ENCODE measurements around the gene POU1F1.

POU1F1 gene

DNA sequence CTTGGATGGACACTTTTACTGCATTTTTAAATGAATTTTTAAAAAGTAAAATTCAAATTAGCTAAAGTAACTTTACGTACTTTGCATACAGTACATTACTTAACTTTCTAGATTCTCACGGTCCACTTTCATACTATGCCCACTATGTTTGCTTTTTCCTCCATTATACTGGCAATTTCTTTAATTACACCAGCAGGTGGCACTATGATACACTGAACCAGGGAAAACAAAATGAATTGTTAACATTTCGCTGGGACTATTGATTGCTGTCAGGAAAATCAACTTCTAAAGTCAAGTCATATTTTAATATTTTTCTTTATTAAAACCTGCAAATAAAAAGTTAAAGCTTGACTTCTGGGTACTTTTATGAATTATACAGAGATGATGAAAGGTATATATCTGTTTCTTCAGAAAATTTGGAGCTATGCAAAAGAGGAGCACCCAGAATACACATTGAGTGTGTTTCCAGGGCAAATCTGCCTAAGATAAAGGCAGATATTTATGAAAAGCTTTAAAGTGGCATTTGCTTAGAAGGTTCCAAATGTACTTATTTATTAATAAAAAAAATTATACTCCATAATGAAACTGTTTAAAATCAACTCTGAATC, 21.8 kb upstream of the POU1F1 start:
- H4K8ac ChIP-seq (ENCODE audit: low read depth, low read length), result no peak overlapping the region
- H3K27ac ChIP-seq (ENCODE audit: low read depth, low read length), result no peak overlapping the region
- no peak overlapping the region for H3K23ac ChIP-seq (ENCODE audit: low read length)
- no peaks in the 10 kb centered on the region for H3K79me2 ChIP-seq (ENCODE audit: control insufficient read depth, insufficient read depth, low read length)
- H3K4me3 ChIP-seq (ENCODE audit: low read length), result no peak overlapping the region
- H3K36me3 ChIP-seq (ENCODE audit: control insufficient read depth, insufficient read depth, low read length), result no peaks in the 10 kb centered on the region
- no peak overlapping the region for H2BK120ac ChIP-seq (ENCODE audit: low read depth, low read length)
- H3K56ac ChIP-seq (ENCODE audit: low read length), result no peak overlapping the region
- no peak overlapping the region for H3K9ac ChIP-seq (ENCODE audit: low read length)
- no peak overlapping the region for H2BK5ac ChIP-seq (ENCODE audit: low read length)
- peak; percentile 47 for DNase-seq
- H2AK5ac ChIP-seq (ENCODE audit: low read length), result no peak overlapping the region
- no CpG with 5 or more reads among the region's 3 CpGs for WGBS (ENCODE audit: extremely low coverage, insufficient coverage, low lambda C conversion rate)
- H3K18ac ChIP-seq (ENCODE audit: low read length), result no peak overlapping the region
- H3K4me2 ChIP-seq (ENCODE audit: low read length), result no peak overlapping the region
- no peaks in the 10 kb centered on the region for H3K27me3 ChIP-seq (ENCODE audit: insufficient read depth, low read length, poor library complexity)
- no peaks in the 10 kb centered on the region for H3K4me1 ChIP-seq (ENCODE audit: control insufficient read depth, low read depth, low read length)
- H4K5ac ChIP-seq (ENCODE audit: low read length), result no peak overlapping the region
- H2BK15ac ChIP-seq (replicated peaks; ENCODE audit: low read depth), result no peak overlapping the region
- no peaks in the 10 kb centered on the region for H3K79me1 ChIP-seq (ENCODE audit: low read length)
- no peak overlapping the region for H3K4ac ChIP-seq (ENCODE audit: low read depth, low read length)

- Histone ChIP-seq H3K79me2 (ENCODE audit: control insufficient read depth, insufficient read depth, low read length) (no peaks in the 10 kb centered on the region), H2AK5ac (ENCODE audit: low read length) (no peak overlapping the region), H3K23ac (ENCODE audit: low read length) (no peak overlapping the region), H3K4ac (ENCODE audit: low read depth, low read length) (no peak overlapping the region), H3K4me3 (ENCODE audit: low read length) (no peak overlapping the region), H3K56ac (ENCODE audit: low read length) (no peak overlapping the region), H2BK15ac (replicated peaks; ENCODE audit: low read depth) (no peak overlapping the region), H3K27me3 (ENCODE audit: insufficient read depth, low read length, poor library complexity) (no peaks in the 10 kb centered on the region), H3K9ac (ENCODE audit: low read length) (no peak overlapping the region), H4K5ac (ENCODE audit: low read length) (no peak overlapping the region), H2BK120ac (ENCODE audit: low read depth, low read length) (no peak overlapping the region), H3K36me3 (ENCODE audit: control insufficient read depth, insufficient read depth, low read length) (no peaks in the 10 kb centered on the region), H3K18ac (ENCODE audit: low read length) (no peak overlapping the region), H2BK5ac (ENCODE audit: low read length) (no peak overlapping the region), H3K79me1 (ENCODE audit: low read length) (no peaks in the 10 kb centered on the region), H3K27ac (ENCODE audit: low read depth, low read length) (no peak overlapping the region), H3K4me2 (ENCODE audit: low read length) (no peak overlapping the region), H4K8ac (ENCODE audit: low read depth, low read length) (no peak overlapping the region), H3K4me1 (ENCODE audit: control insufficient read depth, low read depth, low read length) (no peaks in the 10 kb centered on the region)
- no CpG with 5 or more reads among the region's 8 CpGs for WGBS (ENCODE audit: extremely low coverage, insufficient coverage, low lambda C conversion rate)
- DNase-seq, result no peak
These were observed 12.1 kb upstream of the POU1F1 start for GRCh38 chr3:87288446-87288845.

GRCh38 chr3:87287011-87287410, 10.6 kb upstream of the POU1F1 start:
- H3K4me3 ChIP-seq (ENCODE audit: low read length), result no peak overlapping the region
- H3K18ac ChIP-seq (ENCODE audit: low read length), result no peak overlapping the region
- no peak overlapping the region for H3K4ac ChIP-seq (ENCODE audit: low read depth, low read length)
- no peaks in the 10 kb centered on the region for H3K79me1 ChIP-seq (ENCODE audit: low read length)
- H3K9ac ChIP-seq (ENCODE audit: low read length), result no peak overlapping the region
- H3K23ac ChIP-seq (ENCODE audit: low read length), result no peak overlapping the region
- no peak for DNase-seq
- no peak overlapping the region for H4K5ac ChIP-seq (ENCODE audit: low read length)
- WGBS (ENCODE audit: extremely low coverage, insufficient coverage, low lambda C conversion rate), result no CpG with 5 or more reads among the region's 1 CpG
- H3K27me3 ChIP-seq (ENCODE audit: insufficient read depth, low read length, poor library complexity), result no peaks in the 10 kb centered on the region
- no peak overlapping the region for H3K27ac ChIP-seq (ENCODE audit: low read depth, low read length)
- H3K79me2 ChIP-seq (ENCODE audit: control insufficient read depth, insufficient read depth, low read length), result no peaks in the 10 kb centered on the region
- no peak overlapping the region for H2BK5ac ChIP-seq (ENCODE audit: low read length)
- no peak overlapping the region for H3K4me2 ChIP-seq (ENCODE audit: low read length)
- H3K36me3 ChIP-seq (ENCODE audit: control insufficient read depth, insufficient read depth, low read length), result no peaks in the 10 kb centered on the region
- no peak overlapping the region for H2AK5ac ChIP-seq (ENCODE audit: low read length)
- no peak overlapping the region for H2BK120ac ChIP-seq (ENCODE audit: low read depth, low read length)
- H2BK15ac ChIP-seq (replicated peaks; ENCODE audit: low read depth), result no peak overlapping the region
- no peak overlapping the region for H3K56ac ChIP-seq (ENCODE audit: low read length)
- H3K4me1 ChIP-seq (ENCODE audit: control insufficient read depth, low read depth, low read length), result no peaks in the 10 kb centered on the region
- no peak overlapping the region for H4K8ac ChIP-seq (ENCODE audit: low read depth, low read length)

- H3K27me3 ChIP-seq (ENCODE audit: insufficient read depth, low read length, poor library complexity), result no peaks in the 10 kb centered on the region
- WGBS (ENCODE audit: extremely low coverage, insufficient coverage, low lambda C conversion rate), result no CpG with 5 or more reads among the region's 4 CpGs
These were observed 3.6 kb downstream of the POU1F1 start for GRCh38 chr3:87272718-87273341.

GRCh38 chr3:87270908-87271700, 5.3 kb downstream of the POU1F1 start:
- Histone ChIP-seq H3K18ac (ENCODE audit: low read length) (no peak overlapping the region), H3K79me2 (ENCODE audit: control insufficient read depth, insufficient read depth, low read length) (no peaks in the 10 kb centered on the region), H3K4me2 (ENCODE audit: low read length) (no peak overlapping the region), H3K56ac (ENCODE audit: low read length) (no peak overlapping the region), H3K27ac (ENCODE audit: low read depth, low read length) (no peak overlapping the region), H3K23ac (ENCODE audit: low read length) (no peak overlapping the region), H3K79me1 (ENCODE audit: low read length) (no peaks in the 10 kb centered on the region), H2BK120ac (ENCODE audit: low read depth, low read length) (no peak overlapping the region), H3K9ac (ENCODE audit: low read length) (no peak overlapping the region), H4K5ac (ENCODE audit: low read length) (no peak overlapping the region), H2BK5ac (ENCODE audit: low read length) (no peak overlapping the region), H2BK15ac (replicated peaks; ENCODE audit: low read depth) (no peak overlapping the region), H3K36me3 (ENCODE audit: control insufficient read depth, insufficient read depth, low read length) (no peaks in the 10 kb centered on the region), H3K4me1 (ENCODE audit: control insufficient read depth, low read depth, low read length) (no peaks in the 10 kb centered on the region), H2AK5ac (ENCODE audit: low read length) (no peak overlapping the region), H3K27me3 (ENCODE audit: insufficient read depth, low read length, poor library complexity) (no peaks in the 10 kb centered on the region), H3K4me3 (ENCODE audit: low read length) (no peak overlapping the region), H3K4ac (ENCODE audit: low read depth, low read length) (no peak overlapping the region), H4K8ac (ENCODE audit: low read depth, low read length) (no peak overlapping the region)
- DNase-seq, result no peak
- no CpG with 5 or more reads among the region's 4 CpGs for WGBS (ENCODE audit: extremely low coverage, insufficient coverage, low lambda C conversion rate)

More at GRCh38 chr3:87272718-87273341, 3.6 kb downstream of the POU1F1 start:
- H3K79me2 ChIP-seq (ENCODE audit: control insufficient read depth, insufficient read depth, low read length), result no peaks in the 10 kb centered on the region
- H3K27ac ChIP-seq (ENCODE audit: low read depth, low read length), result no peak overlapping the region
- H3K23ac ChIP-seq (ENCODE audit: low read length), result no peak overlapping the region
- no peak overlapping the region for H4K5ac ChIP-seq (ENCODE audit: low read length)
- H3K4me2 ChIP-seq (ENCODE audit: low read length), result no peak overlapping the region
- H3K4me3 ChIP-seq (ENCODE audit: low read length), result no peak overlapping the region
- H2AK5ac ChIP-seq (ENCODE audit: low read length), result no peak overlapping the region
- H2BK5ac ChIP-seq (ENCODE audit: low read length), result no peak overlapping the region
- H3K9ac ChIP-seq (ENCODE audit: low read length), result no peak overlapping the region
- H3K36me3 ChIP-seq (ENCODE audit: control insufficient read depth, insufficient read depth, low read length), result no peaks in the 10 kb centered on the region
- H2BK15ac ChIP-seq (replicated peaks; ENCODE audit: low read depth), result no peak overlapping the region
- no peaks in the 10 kb centered on the region for H3K4me1 ChIP-seq (ENCODE audit: control insufficient read depth, low read depth, low read length)
- H3K18ac ChIP-seq (ENCODE audit: low read length), result no peak overlapping the region
- H4K8ac ChIP-seq (ENCODE audit: low read depth, low read length), result no peak overlapping the region
- no peak overlapping the region for H2BK120ac ChIP-seq (ENCODE audit: low read depth, low read length)
- no peak overlapping the region for H3K4ac ChIP-seq (ENCODE audit: low read depth, low read length)
- H3K56ac ChIP-seq (ENCODE audit: low read length), result no peak overlapping the region
- no peaks in the 10 kb centered on the region for H3K79me1 ChIP-seq (ENCODE audit: low read length)
- no peak for DNase-seq
